Measurements from ENCODE around the gene GPC6.

GPC6 gene

DNA sequence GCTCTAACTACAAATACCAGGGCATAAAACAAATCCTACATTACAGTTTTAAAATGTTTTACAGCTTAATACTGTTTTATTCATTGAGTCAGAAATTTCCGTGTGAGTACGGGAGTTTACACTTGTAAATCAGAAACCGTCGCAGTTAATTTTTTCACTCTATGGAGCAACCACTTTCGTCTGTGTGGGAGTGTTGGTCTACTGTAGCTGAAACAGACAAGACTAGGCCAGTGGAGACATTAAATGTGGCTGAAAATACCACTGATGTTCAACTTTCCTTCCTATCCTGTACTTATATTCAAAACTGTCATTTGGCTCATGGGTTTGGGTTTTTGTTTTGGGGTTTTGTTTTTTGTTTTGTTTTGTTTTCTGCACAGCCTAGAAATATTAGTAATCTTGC is 984.2 kb downstream of the GPC6 start:
- TF ChIP-seq, protein P1, sequence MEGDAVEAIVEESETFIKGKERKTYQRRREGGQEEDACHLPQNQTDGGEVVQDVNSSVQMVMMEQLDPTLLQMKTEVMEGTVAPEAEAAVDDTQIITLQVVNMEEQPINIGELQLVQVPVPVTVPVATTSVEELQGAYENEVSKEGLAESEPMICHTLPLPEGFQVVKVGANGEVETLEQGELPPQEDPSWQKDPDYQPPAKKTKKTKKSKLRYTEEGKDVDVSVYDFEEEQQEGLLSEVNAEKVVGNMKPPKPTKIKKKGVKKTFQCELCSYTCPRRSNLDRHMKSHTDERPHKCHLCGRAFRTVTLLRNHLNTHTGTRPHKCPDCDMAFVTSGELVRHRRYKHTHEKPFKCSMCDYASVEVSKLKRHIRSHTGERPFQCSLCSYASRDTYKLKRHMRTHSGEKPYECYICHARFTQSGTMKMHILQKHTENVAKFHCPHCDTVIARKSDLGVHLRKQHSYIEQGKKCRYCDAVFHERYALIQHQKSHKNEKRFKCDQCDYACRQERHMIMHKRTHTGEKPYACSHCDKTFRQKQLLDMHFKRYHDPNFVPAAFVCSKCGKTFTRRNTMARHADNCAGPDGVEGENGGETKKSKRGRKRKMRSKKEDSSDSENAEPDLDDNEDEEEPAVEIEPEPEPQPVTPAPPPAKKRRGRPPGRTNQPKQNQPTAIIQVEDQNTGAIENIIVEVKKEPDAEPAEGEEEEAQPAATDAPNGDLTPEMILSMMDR (IDR thresholded peaks at IDR 0.05; ENCODE audit: poor library complexity, severe bottlenecking), result no peak
- Histone ChIP-seq H3K27ac (ENCODE audit: poor library complexity, severe bottlenecking) (no peak overlapping the region), H3K36me3 (ENCODE audit: low read depth) (no peaks in the 10 kb centered on the region), H3K4me3 (ENCODE audit: severe bottlenecking) (no peak overlapping the region), H3K27me3 (ENCODE audit: insufficient read depth, poor library complexity, severe bottlenecking) (no peaks in the 10 kb centered on the region), H3K4me1 (ENCODE audit: insufficient read depth, poor library complexity, severe bottlenecking) (no peaks in the 10 kb centered on the region), H3K9me3 (ENCODE audit: severe bottlenecking) (no peaks in the 10 kb centered on the region)
- DNase-seq (ENCODE audit: low spot score) (no peak), ATAC-seq (ENCODE audit: low read depth) (no peak)

GRCh38 chr13:94212196-94212595 is 985.6 kb downstream of the GPC6 start:
- ATAC-seq (ENCODE audit: low read depth) (no peak), DNase-seq (ENCODE audit: low spot score) (no peak)
- Histone ChIP-seq H3K36me3 (ENCODE audit: low read depth) (no peaks in the 10 kb centered on the region), H3K27me3 (ENCODE audit: insufficient read depth, poor library complexity, severe bottlenecking) (no peaks in the 10 kb centered on the region), H3K4me1 (ENCODE audit: insufficient read depth, poor library complexity, severe bottlenecking) (no peaks in the 10 kb centered on the region), H3K9me3 (ENCODE audit: severe bottlenecking) (no peaks in the 10 kb centered on the region), H3K27ac (ENCODE audit: poor library complexity, severe bottlenecking) (no peak overlapping the region), H3K4me3 (ENCODE audit: severe bottlenecking) (no peak overlapping the region)
- TF ChIP-seq, protein P1 (IDR thresholded peaks at IDR 0.05; ENCODE audit: poor library complexity, severe bottlenecking), result no peak

DNA sequence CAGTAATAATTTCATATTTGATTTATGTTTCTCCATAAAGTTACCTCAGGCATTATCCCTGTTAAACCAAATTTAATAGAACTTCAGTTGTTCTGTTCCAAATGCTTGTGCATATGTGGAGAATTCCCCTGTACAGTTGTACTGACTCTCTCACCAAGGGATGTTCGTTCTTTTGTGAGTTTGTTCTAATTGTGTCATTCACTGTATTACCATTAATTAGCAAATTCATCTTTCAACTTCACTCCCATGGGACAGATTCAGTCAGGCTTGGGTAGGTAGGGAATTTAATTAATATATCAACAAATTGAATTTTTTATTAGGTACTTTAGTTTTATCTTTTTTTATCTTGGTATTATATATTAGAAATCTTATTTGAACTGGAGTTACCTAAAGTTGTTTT is 987.5 kb downstream of the GPC6 start:
- Histone ChIP-seq H3K36me3 (ENCODE audit: low read depth) (no peaks in the 10 kb centered on the region), H3K9me3 (ENCODE audit: severe bottlenecking) (no peaks in the 10 kb centered on the region), H3K27ac (ENCODE audit: poor library complexity, severe bottlenecking) (no peak overlapping the region), H3K4me1 (ENCODE audit: insufficient read depth, poor library complexity, severe bottlenecking) (no peaks in the 10 kb centered on the region), H3K4me3 (ENCODE audit: severe bottlenecking) (no peak overlapping the region), H3K27me3 (ENCODE audit: insufficient read depth, poor library complexity, severe bottlenecking) (no peaks in the 10 kb centered on the region)
- TF ChIP-seq, protein P1 (IDR thresholded peaks at IDR 0.05; ENCODE audit: poor library complexity, severe bottlenecking), result no peak
- ATAC-seq (ENCODE audit: low read depth) (no peak), DNase-seq (ENCODE audit: low spot score) (no peak)

DNA sequence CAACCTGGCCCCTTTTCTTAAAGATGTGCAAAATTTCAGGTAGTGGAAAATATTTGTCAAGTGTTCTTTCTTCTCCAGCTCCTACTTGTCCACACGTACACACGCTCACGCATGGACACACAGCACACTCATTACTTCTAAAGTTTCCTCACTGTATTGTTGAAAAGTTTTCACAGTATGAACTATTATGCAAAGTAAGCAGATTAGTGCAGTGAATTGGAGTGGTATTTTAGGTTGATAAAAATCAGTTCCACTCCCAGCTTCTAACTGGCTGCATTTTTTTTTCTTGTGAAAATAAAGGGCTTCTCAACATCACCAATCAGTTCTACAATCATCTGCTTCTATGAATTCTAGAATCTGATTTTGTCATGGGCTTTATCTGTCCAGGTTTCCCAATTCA is 988.4 kb downstream of the GPC6 start:
- H3K27me3 ChIP-seq (ENCODE audit: insufficient read depth, poor library complexity, severe bottlenecking), result no peaks in the 10 kb centered on the region
- no peaks in the 10 kb centered on the region for H3K9me3 ChIP-seq (ENCODE audit: severe bottlenecking)
- ATAC-seq (ENCODE audit: low read depth), result no peak
- H3K36me3 ChIP-seq (ENCODE audit: low read depth), result no peaks in the 10 kb centered on the region
- no peak for DNase-seq (ENCODE audit: low spot score)
- TF ChIP-seq, protein P1 (IDR thresholded peaks at IDR 0.05; ENCODE audit: poor library complexity, severe bottlenecking), result no peak
- H3K27ac ChIP-seq (ENCODE audit: poor library complexity, severe bottlenecking), result no peak overlapping the region
- no peak overlapping the region for H3K4me3 ChIP-seq (ENCODE audit: severe bottlenecking)
- H3K4me1 ChIP-seq (ENCODE audit: insufficient read depth, poor library complexity, severe bottlenecking), result no peaks in the 10 kb centered on the region

DNA sequence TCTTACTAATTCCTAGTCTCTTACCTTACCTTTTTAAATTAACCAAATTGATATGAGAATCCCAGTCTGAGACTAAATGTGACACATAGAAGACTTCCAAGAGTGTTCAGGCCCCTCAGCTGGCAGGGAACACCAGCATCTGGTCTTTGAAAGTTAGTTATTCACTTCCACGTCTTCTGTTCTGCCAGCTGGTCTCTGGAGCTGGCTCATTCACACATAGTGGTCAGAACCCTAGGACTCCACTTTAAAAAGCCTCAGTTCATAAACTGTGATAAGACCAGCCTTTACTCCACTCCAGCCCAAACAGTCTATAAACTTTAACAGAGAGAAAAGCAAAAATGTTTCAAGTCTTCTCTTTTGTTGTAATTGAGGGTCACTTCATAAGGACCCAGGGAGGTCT is 989.9 kb downstream of the GPC6 start:
- no peak overlapping the region for H3K27ac ChIP-seq (ENCODE audit: poor library complexity, severe bottlenecking)
- no peak for ATAC-seq (ENCODE audit: low read depth)
- no peaks in the 10 kb centered on the region for H3K36me3 ChIP-seq (ENCODE audit: low read depth)
- no peak overlapping the region for H3K4me3 ChIP-seq (ENCODE audit: severe bottlenecking)
- no peaks in the 10 kb centered on the region for H3K4me1 ChIP-seq (ENCODE audit: insufficient read depth, poor library complexity, severe bottlenecking)
- no peaks in the 10 kb centered on the region for H3K27me3 ChIP-seq (ENCODE audit: insufficient read depth, poor library complexity, severe bottlenecking)
- DNase-seq (ENCODE audit: low spot score), result no peak
- no peaks in the 10 kb centered on the region for H3K9me3 ChIP-seq (ENCODE audit: severe bottlenecking)
- TF ChIP-seq, protein P1 (IDR thresholded peaks at IDR 0.05; ENCODE audit: poor library complexity, severe bottlenecking), result no peak
